Central memory CD4-positive, alpha-beta T cell (primary cell): Measurements from ENCODE around the gene LAMB4.

Experiments used
- DNase-seq: peaks from one replicate; pipeline ENCODE4 v3.0.0; 2022

LAMB4 gene

GRCh38 chr7:107989618-107990373 is 140.4 kb downstream of the LAMB4 start:
- DNase-seq = no peak

- DNase-seq = no peak
These were observed 147.2 kb downstream of the LAMB4 start for GRCh38 chr7:107982918-107983389.

GRCh38 chr7:107982042-107982840 is 147.9 kb downstream of the LAMB4 start:
- no peak for DNase-seq

- no peak for DNase-seq
These were observed 148.7 kb downstream of the LAMB4 start for GRCh38 chr7:107981466-107981865.

GRCh38 chr7:107980671-107981190 is 149.4 kb downstream of the LAMB4 start:
- no peak for DNase-seq

GRCh38 chr7:107980171-107980570 is 150.0 kb downstream of the LAMB4 start:
- no peak for DNase-seq

- no peak for DNase-seq
These were observed 151.2 kb downstream of the LAMB4 start for GRCh38 chr7:107978815-107979408.

GRCh38 chr7:107977048-107977447 is 153.1 kb downstream of the LAMB4 start:
- no peak for DNase-seq

- DNase-seq = no peak
These were observed 153.5 kb downstream of the LAMB4 start for GRCh38 chr7:107976620-107977019.

GRCh38 chr7:107975394-107976013 is 154.7 kb downstream of the LAMB4 start:
- DNase-seq = no peak

GRCh38 chr7:107973861-107974260 is 156.3 kb downstream of the LAMB4 start:
- DNase-seq = no peak
